GM20431 (cell line): ENCODE results near the gene NAGS.
"Not testable (repeated sequence)": the region's sequence is repeated elsewhere in the genome, so short reads cannot be mapped to it uniquely, and the experiment has no call there.

Source experiments
- in situ Hi-C: fragments of 300-500 bp; cut with MseI, MboI; formaldehyde crosslinking; loops from one replicate; pipeline ENCODE4 v1.15.0; 2020; ENCODE audit warnings: low sequenced_read_pairs; ENCODE audit not compliant: unreplicated experiment

Gene NAGS

DNA sequence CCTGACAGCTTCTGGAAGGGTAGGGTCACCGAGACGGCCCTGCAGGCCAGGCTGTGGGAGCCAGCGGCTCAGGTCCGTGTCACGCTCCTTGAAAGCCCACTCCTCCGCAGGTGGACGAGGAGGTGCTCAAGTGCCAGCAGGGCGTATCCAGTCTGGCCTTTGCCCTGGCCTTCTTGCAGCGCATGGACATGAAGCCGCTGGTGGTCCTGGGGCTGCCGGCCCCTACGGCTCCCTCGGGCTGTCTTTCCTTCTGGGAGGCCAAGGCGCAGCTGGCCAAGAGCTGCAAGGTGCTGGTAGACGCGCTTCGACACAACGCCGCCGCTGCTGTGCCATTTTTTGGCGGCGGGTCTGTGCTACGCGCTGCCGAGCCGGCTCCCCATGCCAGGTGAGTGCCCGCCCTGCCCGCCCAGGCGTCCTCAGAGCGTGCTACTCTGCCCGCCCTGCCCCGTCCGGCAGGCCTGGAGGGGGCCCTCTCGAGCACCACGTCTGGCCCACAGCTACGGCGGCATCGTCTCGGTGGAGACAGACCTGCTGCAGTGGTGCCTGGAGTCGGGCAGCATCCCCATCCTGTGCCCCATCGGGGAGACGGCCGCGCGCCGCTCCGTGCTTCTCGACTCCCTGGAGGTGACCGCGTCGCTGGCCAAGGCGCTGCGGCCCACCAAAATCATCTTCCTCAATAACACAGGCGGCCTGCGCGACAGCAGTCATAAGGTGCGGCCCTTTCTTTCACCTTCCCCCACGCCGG, 1.3 kb downstream of the NAGS start:
- in situ Hi-C loops: no loop called here

DNA sequence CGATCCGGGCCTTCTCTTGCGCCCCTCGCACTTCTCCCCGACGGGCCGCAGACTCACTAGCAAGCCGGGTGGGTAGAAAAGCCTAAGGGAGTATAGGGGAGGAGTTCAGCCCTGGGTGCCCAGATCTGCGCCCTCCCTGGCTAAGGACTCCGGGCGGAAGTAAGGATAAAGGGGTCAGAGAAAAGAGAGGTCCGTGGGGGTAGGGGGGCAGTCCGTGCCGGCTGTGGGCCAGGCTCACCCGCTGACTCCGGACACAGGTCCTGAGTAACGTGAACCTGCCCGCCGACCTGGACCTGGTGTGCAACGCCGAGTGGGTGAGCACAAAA, 1.8 kb downstream of the NAGS start:
- in situ Hi-C loops: no loop called here

DNA sequence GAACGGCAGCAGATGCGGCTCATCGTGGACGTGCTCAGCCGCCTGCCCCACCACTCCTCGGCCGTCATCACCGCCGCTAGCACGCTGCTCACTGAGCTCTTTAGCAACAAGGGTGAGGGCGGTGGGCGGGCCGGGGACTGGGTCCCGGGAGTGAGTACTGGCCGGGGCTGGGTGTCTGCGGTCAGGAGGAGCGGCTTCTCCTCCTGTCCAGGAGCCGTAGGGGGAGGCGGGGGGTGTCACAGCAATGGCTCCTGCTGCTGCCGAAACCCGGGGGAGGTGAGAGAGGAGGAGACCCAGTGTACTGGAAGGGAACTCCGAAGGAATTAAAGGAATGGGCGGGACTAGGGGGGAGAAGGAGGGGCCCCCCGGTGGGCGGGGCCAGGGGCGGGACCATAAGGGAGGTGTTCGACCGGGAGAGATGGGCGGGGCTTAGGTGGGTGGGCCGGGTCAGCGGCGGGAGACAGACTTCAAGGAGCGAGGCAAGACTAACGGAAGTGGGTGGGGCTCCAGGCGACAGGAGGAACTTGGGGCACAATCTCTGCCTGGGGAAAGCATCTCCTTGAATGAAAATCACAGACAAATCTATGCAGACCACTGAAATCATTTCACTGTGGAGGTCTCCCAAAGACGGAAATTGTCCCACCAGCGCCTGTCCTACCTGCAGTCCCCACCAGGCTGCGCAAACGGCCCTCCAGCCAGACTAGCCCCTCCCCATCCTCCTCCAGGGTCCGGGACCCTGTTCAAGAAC, 2.4 kb downstream of the NAGS start:
- in situ Hi-C loops: no loop called here

DNA sequence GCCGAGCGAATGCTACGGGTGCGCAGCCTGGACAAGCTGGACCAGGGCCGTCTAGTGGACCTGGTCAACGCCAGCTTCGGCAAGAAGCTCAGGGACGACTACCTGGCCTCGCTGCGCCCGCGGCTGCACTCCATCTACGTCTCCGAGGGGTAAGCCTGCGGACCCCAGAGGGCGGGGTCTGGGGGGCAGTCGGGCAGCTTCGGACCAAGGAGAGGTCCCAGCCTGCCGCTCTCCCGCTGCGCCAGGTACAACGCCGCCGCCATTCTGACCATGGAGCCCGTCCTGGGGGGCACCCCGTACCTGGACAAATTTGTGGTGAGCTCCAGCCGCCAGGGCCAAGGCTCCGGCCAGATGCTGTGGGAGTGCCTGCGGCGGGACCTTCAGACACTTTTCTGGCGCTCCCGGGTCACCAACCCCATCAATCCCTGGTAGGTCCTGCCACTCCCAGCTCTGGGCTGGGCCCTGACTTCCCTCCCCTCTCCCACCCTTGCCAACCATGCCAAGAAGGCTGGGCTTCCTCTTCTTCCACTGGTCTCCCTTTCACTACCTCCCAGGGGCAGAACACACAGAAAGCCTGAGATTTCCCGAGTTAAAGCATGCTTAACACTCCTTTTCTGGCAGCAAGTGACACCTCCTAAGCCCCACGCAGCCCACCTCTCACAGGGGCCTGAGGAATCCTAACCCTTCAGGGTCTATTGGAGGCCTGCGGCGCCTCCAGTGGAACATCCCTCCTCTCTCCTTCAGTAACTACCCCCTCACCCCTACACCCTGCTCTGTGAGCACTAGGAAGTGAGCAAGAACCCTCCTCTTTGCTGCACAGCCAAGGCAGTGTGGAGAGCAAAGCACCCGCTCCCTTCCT, 3.2 kb downstream of the NAGS start:
- in situ Hi-C loops: no loop called here

DNA sequence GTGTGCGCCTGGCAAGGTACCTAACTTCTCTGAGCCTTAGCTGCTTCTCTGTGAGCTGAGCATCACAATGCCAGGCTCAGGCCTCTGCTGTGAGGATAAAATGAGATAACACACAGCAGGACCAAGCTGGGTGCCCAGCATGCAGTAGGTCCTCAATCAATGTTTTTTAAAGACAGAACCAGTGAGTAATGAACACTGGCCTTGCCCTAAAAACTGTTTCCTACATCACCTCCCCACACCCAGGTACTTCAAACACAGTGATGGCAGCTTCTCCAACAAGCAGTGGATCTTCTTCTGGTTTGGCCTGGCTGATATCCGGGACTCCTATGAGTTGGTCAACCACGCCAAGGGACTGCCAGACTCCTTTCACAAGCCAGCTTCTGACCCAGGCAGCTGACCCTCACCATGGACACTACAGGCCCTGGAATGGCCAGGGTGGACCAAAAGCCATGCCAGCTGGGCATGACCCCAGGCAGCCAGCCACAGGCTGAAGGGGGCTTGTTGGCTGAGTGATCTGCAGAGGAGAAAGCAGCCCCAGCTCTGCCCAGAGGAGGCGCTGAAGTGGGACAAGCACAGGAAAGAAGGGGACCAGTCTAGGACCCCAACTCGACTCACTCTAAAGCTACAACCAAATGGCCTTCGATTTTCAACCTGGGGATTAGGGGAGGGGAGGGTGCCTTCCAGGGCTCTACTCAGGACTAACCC, 3.9 kb downstream of the NAGS start:
- in situ Hi-C loops: no loop called here

DNA sequence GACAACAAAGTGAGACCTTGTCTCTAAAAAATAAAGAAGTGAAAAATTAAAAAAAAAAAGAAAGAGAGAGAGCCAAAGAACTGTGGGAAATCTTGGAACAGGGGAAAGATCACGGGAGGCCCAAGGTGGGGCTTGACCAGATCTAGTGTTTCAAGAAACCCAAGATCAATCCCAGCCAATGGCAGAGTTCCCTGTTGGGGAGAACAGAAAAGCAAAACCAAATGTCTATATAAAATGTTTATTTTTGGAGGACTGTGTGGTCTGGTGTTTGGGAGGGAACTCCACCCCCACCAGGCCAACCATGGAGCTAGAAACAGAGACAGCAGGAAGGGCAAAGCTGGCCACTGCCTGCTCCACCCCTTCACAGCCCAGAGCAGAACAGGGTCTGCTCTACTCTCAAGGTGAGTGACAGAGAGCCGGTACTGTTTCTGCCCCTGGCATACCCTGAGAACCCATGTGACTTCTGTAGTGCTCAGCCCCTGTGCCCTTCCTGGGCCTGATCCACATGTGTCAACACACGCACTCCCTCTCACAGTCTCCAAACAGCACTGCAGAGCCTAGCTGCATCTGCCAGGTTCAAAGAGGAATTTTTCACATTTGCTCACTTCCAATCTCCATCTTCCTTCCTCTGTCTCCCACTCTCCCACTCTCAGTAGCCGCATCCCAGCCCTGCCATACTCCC, 6.7 kb downstream of the NAGS start:
- in situ Hi-C loops: no loop called here

DNA sequence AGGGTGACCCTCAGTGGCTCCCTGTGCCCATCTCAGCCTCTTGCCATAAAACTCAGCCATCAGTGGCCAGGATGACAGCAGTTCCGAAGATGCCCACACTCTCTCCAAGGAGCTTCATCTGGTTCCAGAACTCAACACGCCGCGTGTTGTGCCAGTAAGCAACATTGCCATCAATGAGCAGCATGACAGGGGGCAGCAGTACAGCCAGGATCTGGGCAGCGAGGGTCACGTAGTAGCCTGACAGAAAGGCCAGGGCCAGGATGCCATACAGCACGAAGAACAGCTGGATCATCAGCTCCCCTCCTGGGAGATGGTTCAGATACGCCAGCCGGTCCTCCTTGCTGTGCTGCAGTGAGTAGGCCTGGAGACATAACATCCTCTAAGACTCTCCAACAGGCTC, 7.5 kb downstream of the NAGS start:
- in situ Hi-C loops: no loop called here

DNA sequence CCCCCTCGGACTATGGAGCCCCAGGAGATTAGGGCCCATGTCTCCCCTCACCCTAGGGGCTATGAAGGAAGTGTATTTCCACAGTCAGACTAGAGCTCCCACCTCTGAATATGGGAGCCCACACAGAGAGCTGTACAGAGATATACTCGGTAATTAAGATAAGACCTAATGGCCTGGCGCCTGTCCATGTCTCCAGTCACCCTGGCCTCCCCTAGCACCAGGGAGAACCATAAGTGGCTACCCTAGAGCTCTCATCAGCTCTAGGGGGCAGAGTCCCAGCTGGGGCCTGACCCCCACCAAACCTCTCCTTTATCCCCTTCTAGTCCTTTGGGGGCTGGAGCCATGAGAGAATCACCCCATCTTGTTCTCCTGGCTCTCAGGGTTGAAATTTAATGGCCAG, 8.0 kb downstream of the NAGS start:
- in situ Hi-C loops: no loop called here

DNA sequence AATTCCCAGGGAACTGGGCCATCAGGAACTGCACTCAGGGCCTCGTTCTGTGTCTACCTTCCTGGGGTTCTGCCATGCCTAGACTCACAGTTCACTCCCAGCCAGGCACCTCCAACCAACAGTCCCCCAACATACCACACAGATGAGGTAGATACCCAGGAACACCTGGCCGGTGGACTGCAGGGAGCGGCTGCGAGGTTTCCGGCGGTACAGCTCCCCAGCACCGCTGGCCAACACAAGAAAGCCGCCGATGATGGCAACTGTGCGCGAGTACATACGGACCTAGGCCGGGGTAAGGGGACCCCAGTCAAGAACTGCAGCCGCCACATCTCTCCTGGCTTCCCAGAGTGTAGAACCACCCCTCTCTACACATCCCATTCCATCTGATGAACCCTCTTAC, 8.5 kb downstream of the NAGS start:
- in situ Hi-C loops: no loop called here

DNA sequence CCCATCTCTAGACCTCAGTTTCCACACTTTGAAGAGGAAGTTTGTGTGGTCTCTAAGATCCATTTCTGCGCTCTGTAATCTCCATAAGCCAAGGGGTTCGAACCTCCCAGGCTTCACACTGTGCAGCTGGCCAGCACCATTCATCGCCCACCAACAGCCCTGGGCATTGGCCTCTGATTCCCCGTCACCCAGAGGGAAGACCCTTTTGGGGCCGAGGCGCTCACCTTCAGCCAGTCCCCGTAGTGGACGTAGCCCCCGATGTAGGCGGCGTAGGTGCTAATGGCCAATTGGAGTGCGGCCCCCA, 9.7 kb downstream of the NAGS start:
- in situ Hi-C loops: no loop called here

DNA sequence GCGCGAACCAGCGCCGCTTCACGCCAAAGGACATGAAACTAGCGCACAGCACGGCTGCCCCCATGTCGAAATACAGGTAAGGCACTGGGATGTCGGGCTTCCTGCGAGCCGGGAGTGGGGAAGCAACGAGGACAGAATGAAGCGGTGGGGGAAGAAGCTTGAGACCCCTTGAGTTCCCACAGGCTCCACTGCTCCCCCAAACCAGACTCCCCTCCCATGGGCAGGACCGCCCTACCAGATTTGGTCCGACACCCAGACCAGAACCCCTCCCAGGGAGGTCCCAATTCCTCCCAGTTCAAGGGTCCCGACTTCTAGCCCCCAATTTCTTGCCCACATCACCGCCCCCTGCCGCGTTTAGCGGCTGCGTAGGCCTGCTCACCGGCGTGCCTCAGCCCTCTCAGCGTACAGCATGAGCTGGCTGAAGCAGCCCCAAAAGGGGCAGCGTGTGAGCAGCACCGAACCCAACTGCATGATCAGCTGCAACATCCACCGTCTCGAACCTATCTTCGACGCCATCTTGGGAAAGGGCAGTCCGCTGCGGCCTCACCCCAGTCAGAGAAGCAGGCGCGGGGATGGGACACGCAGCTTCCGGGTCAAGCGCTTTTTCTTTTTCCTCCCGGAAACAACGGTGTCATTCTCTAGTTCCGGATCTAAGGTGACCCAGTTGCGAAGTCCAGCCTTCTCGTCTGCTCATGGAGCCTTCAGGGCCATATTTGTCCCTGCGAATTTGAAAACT, 10.2 kb downstream of the NAGS start, which contains the start of gene TMEM101:
Gene TMEM101 (minus strand): TSS at position 527 of the 736 bp plus-strand sequence. CDS start 11 bp downstream, at position 516.
- in situ Hi-C loops: no loop called here

DNA sequence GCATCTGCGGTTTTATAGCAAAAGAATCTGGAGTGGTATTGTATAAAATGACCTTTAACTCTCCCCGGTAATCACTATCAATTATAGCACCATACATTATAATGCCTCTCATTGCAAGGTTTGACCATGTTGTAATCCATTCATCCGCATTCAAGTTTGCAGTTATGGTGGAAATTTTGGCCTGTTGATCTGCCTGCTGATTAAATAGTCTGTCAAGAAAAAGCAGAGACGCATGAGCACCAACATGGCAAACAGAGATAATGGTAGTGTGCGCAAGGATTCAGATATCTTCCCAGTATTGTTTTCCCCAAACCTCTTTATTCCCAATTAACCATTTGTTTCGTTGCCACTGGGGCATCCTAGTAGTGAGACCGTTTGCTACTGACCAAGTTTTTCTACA, 16.8 kb downstream of the NAGS start:
- in situ Hi-C loops: not testable (repeated sequence)

DNA sequence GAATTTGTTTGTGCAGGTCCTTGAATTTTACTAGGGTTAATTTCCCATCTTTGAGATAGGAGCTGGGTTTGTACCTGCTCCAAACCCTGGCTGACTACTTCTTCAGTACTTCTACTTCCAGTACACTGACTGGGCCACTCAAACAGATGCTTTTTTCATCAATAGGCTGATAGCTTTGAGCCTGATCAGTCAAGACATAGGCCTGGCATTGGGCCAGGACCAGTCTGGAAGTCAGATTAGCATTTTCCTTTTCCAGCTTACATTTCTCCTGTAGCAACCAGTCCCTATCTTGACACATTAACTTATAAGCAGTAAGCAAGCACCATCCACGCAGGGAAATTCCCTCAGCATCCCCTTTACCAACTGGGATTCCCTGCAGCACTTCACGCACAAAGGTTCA, 17.8 kb downstream of the NAGS start:
- in situ Hi-C loops: no loop called here

DNA sequence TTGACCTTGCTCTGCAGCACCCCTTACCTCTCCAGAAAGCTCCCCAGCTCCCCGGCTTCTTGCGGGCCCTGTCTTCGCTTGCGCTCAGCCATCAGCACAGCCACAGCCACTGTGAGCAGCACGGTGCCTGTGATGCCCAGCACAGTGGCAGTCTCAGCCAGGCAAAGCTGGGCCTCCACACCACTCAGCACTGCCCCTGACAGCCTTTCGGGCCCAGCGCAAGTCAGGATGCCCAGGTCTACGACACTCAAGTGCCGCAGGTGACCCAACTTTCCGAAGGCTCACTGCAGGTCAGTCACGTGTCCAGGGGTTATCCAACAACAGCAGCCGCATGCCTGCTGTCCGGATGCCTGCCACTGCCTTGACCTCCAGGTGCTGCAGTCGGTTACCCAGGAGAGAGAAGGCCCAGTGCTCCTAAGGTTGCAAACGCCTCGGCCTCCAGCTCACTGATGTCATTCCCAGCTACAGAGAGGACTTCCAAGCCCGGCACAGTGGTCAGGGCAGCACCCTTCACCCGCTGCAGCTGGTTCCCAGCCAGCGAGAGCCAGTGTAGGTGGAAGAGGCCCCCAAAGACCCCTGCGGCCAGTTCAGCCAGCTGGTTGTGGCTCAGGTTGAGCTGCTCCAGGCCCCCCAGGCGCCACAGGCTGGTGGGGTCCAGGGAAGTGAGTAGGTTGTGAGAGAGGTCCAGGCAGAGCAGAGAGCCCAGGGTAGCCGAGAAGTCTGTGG, 19.3 kb downstream of the NAGS start:
- in situ Hi-C loops: no loop called here

DNA sequence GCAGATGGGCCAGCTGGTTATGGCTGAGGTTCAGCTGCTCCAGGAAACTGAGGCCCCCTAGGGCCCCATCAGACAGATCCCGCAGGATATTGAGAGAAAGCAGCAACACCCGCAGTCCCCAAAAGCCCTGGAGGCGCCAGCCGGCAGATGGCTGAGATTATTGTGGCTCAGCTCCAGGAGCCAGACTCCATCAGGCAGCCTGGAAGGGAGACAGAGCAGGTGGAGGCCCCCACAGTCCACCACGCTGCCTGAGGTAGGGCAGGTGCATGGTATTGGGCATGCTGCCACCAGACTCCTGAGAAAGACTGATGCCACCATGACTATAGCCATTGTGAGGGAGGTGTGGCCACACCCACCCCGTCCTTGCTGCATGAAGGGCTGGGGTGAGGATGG, 19.8 kb downstream of the NAGS start:
- in situ Hi-C loops: no loop called here

DNA sequence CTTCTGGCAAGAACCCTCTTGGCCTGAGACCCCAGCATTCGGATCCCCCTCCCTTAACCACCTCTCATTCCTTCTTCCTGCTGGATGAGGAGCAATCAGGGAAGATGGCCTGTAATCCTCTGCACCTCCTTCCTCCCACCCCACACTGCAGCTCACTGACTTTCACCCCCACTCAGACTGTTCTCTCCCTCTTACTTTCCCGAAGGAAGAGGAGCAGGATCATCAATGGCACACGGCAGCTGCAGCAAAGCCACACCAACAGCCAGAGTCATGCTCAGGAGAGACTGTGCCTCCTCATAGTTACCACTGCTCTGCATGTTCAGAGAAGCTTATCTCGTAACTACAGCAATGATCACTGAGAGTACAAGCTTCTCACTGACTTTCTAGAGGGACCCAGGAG, 20.4 kb downstream of the NAGS start:
- in situ Hi-C loops: no loop called here

DNA sequence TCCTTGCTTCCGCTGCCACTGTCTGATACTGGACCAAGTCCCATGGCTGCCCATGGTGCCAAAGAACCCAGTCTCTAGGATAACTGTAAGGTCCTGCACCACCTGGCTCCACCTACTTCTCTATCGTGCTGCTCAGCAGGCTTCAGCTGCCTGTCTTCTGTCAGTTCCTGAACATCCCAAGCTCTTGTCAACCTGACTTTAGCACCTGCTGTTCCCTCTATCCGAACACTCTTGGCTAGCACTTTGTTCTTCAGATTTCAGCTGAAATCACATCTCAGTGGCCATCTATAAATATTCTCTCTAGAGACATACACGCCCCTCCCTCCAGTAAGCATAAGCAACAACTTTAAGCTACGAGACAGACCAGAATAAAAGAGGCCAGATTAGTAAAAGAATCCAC, 25.3 kb downstream of the NAGS start:
- in situ Hi-C loops: no loop called here

DNA sequence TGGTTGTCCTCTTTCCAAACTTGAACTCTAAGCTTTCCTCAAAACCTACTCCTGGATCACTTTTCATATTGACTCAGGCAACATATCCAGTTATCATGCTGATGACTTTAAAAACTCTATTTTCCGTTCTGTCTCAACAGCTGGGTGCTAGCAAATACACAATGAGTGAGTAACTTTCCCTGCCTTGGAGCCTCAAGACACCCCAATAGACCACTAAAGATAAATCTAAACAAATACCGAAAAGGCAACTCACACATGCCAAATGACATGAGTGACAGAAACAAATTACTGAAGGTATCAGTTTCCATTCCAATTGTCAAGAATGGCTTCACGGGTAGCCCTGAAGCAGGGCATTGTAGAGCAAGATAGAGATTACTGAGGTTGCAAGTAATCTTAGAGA, 26.1 kb downstream of the NAGS start:
- in situ Hi-C loops: no loop called here
